ENCODE data around the gene EMSY.
A peak's percentile ranks its signal among the peaks of the same experiment; 100 is the strongest.

EMSY gene

DNA sequence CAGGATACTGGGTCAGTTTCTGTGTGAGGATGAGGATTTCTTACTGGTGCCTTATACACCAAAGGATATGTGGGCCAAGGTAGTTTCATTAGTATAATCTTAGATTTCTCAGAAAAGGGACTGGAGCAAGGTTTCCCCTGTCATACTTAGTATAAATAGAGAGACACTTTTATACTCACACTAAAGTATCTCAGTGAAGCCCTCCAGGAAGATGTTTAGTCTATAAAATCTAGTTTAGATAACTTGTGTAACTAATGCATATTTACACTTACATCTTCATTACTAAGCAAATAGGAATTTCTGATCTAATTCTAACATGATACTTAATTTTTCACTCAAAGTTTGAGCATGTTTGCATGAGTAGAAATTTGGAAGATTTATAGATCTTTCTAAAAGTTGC, 11.1 kb downstream of the EMSY start:
- TF ChIP-seq, protein P1, sequence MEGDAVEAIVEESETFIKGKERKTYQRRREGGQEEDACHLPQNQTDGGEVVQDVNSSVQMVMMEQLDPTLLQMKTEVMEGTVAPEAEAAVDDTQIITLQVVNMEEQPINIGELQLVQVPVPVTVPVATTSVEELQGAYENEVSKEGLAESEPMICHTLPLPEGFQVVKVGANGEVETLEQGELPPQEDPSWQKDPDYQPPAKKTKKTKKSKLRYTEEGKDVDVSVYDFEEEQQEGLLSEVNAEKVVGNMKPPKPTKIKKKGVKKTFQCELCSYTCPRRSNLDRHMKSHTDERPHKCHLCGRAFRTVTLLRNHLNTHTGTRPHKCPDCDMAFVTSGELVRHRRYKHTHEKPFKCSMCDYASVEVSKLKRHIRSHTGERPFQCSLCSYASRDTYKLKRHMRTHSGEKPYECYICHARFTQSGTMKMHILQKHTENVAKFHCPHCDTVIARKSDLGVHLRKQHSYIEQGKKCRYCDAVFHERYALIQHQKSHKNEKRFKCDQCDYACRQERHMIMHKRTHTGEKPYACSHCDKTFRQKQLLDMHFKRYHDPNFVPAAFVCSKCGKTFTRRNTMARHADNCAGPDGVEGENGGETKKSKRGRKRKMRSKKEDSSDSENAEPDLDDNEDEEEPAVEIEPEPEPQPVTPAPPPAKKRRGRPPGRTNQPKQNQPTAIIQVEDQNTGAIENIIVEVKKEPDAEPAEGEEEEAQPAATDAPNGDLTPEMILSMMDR (IDR thresholded peaks at IDR 0.05; ENCODE audit: borderline replicate concordance, insufficient read depth, low read depth, low read length), result no peak
- H3K4me3 ChIP-seq (ENCODE audit: low read depth, low read length), result no peak overlapping the region

DNA sequence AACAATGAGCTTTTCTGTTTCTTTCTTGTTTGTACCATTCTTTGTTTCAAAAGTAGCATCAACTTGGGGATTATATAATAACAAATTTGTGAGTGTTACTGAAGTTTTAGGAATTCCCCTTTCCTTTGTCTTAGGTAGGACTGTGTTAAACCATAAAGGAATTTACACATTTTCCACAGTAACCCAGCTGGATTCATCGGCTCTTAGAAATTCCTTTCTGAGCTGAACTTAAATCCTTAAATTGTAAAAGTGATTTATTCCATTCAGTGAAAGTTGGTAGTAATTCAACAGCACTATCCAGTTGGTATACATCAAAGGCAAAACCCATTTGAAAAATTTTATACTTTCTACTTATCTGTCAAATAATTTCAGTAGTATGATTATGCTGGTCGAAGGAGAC, 11.8 kb downstream of the EMSY start:
- TF ChIP-seq, protein P1 (IDR thresholded peaks at IDR 0.05; ENCODE audit: borderline replicate concordance, insufficient read depth, low read depth, low read length), result no peak
- H3K4me3 ChIP-seq (ENCODE audit: low read depth, low read length), result no peak overlapping the region

DNA sequence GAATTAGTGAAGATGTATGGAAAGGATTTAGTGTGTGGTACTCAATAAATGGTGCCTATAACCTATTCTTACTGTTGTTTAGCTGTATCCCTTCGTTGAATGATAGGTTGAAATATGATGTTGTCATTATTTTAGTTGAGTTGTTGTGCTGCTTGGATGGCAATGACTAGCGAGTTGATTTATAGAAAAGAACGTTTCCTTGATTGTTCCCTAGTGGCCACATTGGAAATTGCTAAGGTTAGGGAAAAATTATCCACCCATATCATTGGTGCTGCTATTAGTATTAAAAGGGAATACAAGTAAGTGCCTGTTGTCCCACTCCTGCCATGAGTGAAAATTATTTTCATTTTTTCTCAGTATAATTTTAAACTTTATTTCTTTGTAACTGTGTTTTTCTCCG, 14.5 kb downstream of the EMSY start:
- TF ChIP-seq, protein P1 (IDR thresholded peaks at IDR 0.05; ENCODE audit: borderline replicate concordance, insufficient read depth, low read depth, low read length), result 0 out of 2 replicates have a peak, but pooled peaks have one; percentile 10
- no peak overlapping the region for H3K4me3 ChIP-seq (ENCODE audit: low read depth, low read length)

DNA sequence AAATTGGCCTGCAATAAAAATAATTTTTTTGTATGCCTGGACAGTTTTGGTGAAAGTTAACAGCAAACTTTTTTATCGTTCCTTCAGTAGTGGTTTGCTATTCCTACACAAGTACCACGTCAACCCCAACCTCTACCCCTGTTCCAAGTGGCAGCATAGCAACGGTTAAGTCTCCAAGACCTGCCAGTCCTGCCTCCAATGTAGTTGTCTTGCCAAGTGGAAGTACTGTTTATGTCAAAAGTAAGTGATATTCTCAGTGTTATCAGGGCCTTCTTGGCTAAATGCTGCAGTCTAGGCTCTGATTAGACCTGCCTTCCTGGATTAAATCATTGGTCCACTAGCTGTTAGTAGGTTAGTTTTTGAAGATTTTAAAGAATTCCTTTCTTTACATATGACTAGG, 15.0 kb downstream of the EMSY start:
- no peak overlapping the region for H3K4me3 ChIP-seq (ENCODE audit: low read depth, low read length)
- TF ChIP-seq, protein P1 (IDR thresholded peaks at IDR 0.05; ENCODE audit: borderline replicate concordance, insufficient read depth, low read depth, low read length), result no peak

DNA sequence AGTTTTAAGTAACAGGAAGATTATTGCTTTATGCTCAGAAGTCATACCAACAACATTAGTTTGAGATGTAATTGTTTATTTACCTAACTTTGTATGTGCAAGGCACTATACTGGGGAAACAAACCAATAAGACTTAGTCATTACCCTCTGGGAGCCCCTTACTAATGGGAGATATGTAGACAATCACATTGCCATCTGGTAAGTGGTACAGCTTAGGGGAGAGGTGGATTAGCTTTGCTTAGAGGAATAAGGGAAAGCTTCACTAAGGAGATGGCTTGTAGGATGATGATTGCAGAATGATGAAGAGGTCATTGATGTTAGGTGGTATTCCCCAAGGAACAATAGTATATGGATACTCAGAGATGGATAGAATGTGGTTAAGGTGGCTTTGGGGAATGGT, 17.5 kb downstream of the EMSY start:
- H3K4me3 ChIP-seq (ENCODE audit: low read depth, low read length), result no peak overlapping the region
- TF ChIP-seq, protein P1 (IDR thresholded peaks at IDR 0.05; ENCODE audit: borderline replicate concordance, insufficient read depth, low read depth, low read length), result no peak

DNA sequence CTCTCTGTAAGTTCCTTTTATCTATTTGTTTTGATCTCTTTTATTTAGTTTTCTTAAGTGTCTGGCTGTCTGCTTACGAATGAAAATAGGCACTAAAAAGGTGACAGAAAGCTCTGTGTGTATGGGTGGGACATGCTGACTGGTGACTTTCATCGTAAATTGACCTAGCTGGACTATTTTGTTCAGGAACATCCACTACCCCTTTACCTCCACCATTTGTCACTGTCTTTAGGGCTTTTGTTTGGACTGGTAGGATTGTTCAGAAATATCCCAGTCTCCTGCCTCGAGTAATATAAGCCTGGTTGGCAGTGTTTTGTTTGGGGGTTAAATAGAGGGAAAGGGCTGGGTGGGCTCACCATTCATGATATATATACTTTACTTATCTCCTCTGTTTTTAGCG, 20.9 kb downstream of the EMSY start:
- no peak overlapping the region for H3K4me3 ChIP-seq (ENCODE audit: low read depth, low read length)
- TF ChIP-seq, protein P1 (IDR thresholded peaks at IDR 0.05; ENCODE audit: borderline replicate concordance, insufficient read depth, low read depth, low read length), result no peak

DNA sequence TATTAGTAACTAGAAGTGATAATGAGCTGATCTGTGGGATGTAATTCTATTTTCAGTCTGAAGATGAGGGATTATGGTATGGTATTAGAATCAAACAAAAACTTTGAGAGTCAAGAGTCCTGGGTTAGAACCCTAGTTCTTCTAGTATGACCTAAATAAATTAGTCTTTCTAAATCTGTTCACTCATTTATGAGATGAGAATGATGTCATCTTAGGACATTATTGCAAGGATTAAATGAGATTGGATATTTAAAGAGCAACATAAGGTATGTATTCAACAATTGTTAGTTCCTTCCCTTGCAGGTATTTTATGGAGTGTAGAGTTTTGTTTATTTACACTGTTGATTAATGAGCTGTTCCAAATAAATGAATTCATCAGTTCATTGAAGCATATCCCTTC, 21.8 kb downstream of the EMSY start:
- TF ChIP-seq, protein P1 (IDR thresholded peaks at IDR 0.05; ENCODE audit: borderline replicate concordance, insufficient read depth, low read depth, low read length), result no peak
- H3K4me3 ChIP-seq (ENCODE audit: low read depth, low read length), result no peak overlapping the region

Measured in GM12875 (cell line).